GM23338 (cell line): Measurements from ENCODE around the gene H1-8. TPM values are rescaled to one million over a fixed set of nuclear protein-coding genes. Genes with fewer than 3 reads are reported as not detected.

Experiments used
- ATAC-seq: fragments of 200-7000 bp; cut with Tn5 transposase; 3 replicates; pipeline ENCODE4 v1.9.1; 2020
- DNase-seq: peaks from one replicate; pipeline ENCODE4 v3.0.0-alpha.2; 2015; ENCODE audit warnings: low spot score
- H2AFZ ChIP-seq: fragments of 200-600 bp; sonication (generic); 2 replicates; pipeline ENCODE4 v1.8.0; 2016; ENCODE audit warnings: antibody characterized with exemption, mild to moderate bottlenecking, moderate library complexity
- H3F3A ChIP-seq: fragments of 200-600 bp; sonication (generic); replicated peaks from 2 replicates; pipeline ENCODE4 v1.8.0; 2017; ENCODE audit warnings: antibody characterized with exemption, mixed run types, low read depth
- H3K27ac ChIP-seq: fragments of 200-600 bp; sonication (generic); 2 replicates; pipeline ENCODE4 v1.6.1; 2016; ENCODE audit warnings: low read depth
- H3K27me3 ChIP-seq: fragments of 200-600 bp; sonication (generic); 2 replicates; pipeline ENCODE4 v1.8.0; 2016; ENCODE audit warnings: mild to moderate bottlenecking, mixed run types, moderate library complexity; ENCODE audit not compliant: insufficient read depth
- H3K36me3 ChIP-seq: fragments of 200-600 bp; sonication (generic); 2 replicates; pipeline ENCODE4 v1.8.0; 2016; ENCODE audit warnings: mild to moderate bottlenecking; ENCODE audit not compliant: insufficient read depth
- H3K4me1 ChIP-seq: fragments of 200-600 bp; sonication (generic); 2 replicates; pipeline ENCODE4 v1.8.0; 2016; ENCODE audit warnings: mild to moderate bottlenecking, moderate library complexity; ENCODE audit not compliant: insufficient read depth
- H3K4me2 ChIP-seq: fragments of 200-600 bp; sonication (generic); 2 replicates; pipeline ENCODE4 v1.7.1; 2017; ENCODE audit warnings: mixed run types
- H3K4me3 ChIP-seq: fragments of 200-600 bp; sonication (generic); 2 replicates; pipeline ENCODE4 v1.6.1; 2016; ENCODE audit warnings: mixed run types
- H3K79me2 ChIP-seq: fragments of 200-600 bp; sonication (generic); replicated peaks from 2 replicates; pipeline ENCODE4 v1.8.0; 2017; ENCODE audit warnings: mild to moderate bottlenecking; ENCODE audit not compliant: insufficient read depth
- H3K9me2 ChIP-seq: fragments of 200-600 bp; sonication (generic); 2 replicates; pipeline ENCODE4 v1.8.0; 2017; ENCODE audit not compliant: insufficient read depth
- H4K20me1 ChIP-seq: fragments of 200-600 bp; sonication (generic); replicated peaks from 2 replicates; pipeline ENCODE4 v1.8.0; 2017; ENCODE audit warnings: mild to moderate bottlenecking; ENCODE audit not compliant: insufficient read depth
- H3K27ac Mint-ChIP-seq: 2 replicates; pipeline ENCODE4 v1.8.0; 2020; ENCODE audit warnings: inconsistent platforms, mild to moderate bottlenecking, moderate library complexity, mixed read lengths
- H3K27me3 Mint-ChIP-seq: 3 replicates; pipeline ENCODE4 v1.8.0; 2022; ENCODE audit warnings: low read depth, mild to moderate bottlenecking, moderate library complexity, mixed read lengths, inconsistent platforms; ENCODE audit not compliant: insufficient read depth, poor library complexity
- H3K36me3 Mint-ChIP-seq: 3 replicates; pipeline ENCODE4 v1.8.0; 2021; ENCODE audit warnings: low read depth, mild to moderate bottlenecking, inconsistent platforms, moderate library complexity, mixed read lengths
- H3K4me1 Mint-ChIP-seq: 3 replicates; pipeline ENCODE4 v1.8.0; 2020; ENCODE audit warnings: mild to moderate bottlenecking, inconsistent platforms, mixed read lengths
- H3K4me3 Mint-ChIP-seq: 3 replicates; pipeline ENCODE4 v1.8.0; 2021; ENCODE audit warnings: moderate library complexity, mild to moderate bottlenecking, inconsistent platforms, mixed read lengths
- H3K9me3 Mint-ChIP-seq: 3 replicates; pipeline ENCODE4 v1.8.0; 2020; ENCODE audit warnings: moderate library complexity, mild to moderate bottlenecking, inconsistent platforms, mixed read lengths
- CREB1 ChIP-seq: fragments of 250-450 bp; sonication (Bioruptor Pico); IDR thresholded peaks from 2 replicates; pipeline ENCODE4 v1.5.0; 2020; ENCODE audit warnings: low read depth, mild to moderate bottlenecking, moderate library complexity
- EZH2 ChIP-seq: fragments of 200-600 bp; sonication (generic); IDR thresholded peaks from one replicate; pipeline ENCODE4 v1.8.0; 2017; ENCODE audit warnings: antibody characterized with exemption, mild to moderate bottlenecking, low read depth; ENCODE audit not compliant: unreplicated experiment
- EZH2phosphoT487 ChIP-seq: fragments of 200-600 bp; sonication (generic); IDR thresholded peaks from one replicate; pipeline ENCODE4 v1.8.1; 2018; ENCODE audit warnings: antibody characterized with exemption; ENCODE audit not compliant: unreplicated experiment
- NANOG ChIP-seq: IDR thresholded peaks from 2 replicates; pipeline ENCODE4 v1.6.1; 2016; ENCODE audit warnings: antibody characterized with exemption, borderline replicate concordance
- POLR2AphosphoS5 ChIP-seq: IDR thresholded peaks from 2 replicates; pipeline ENCODE4 v1.6.1; 2016; ENCODE audit warnings: antibody characterized with exemption, low read depth
- STAT1 ChIP-seq: IDR thresholded peaks from one replicate; pipeline ENCODE4 v1.6.1; 2016; ENCODE audit warnings: antibody characterized with exemption; ENCODE audit not compliant: unreplicated experiment
- ZNF114 ChIP-seq: fragments of 250-450 bp; sonication (Bioruptor Pico); IDR thresholded peaks from 2 replicates; pipeline ENCODE4 v1.5.0; 2020; ENCODE audit warnings: mild to moderate bottlenecking, moderate library complexity
- ZNF331 ChIP-seq: fragments of 250-450 bp; sonication (Bioruptor Pico); IDR thresholded peaks from 2 replicates; pipeline ENCODE4 v1.5.0; 2020; ENCODE audit warnings: low read depth, mild to moderate bottlenecking, moderate library complexity
- polyA plus RNA-seq: library from polyadenylated mRNA; unstranded; fragments of >200 nt; fragmentation: Nextera tagmentation; extraction: Ambion mirVana; gene quantifications from 2 replicates; pipeline ENCODE4 v1.2.1, GENCODE V29; 2016
- total RNA-seq: library from RNA; depleted of rRNA; stranded (reverse); fragments of >200 nt; shearing (Covaris generic); gene quantifications from 2 replicates; pipeline ENCODE4 v1.2.3, GENCODE V29; 2014
- TF ChIP-seq, protein P1 (sequence below): IDR thresholded peaks from one replicate; pipeline ENCODE4 v1.6.1; 2018; ENCODE audit warnings: antibody characterized with exemption; ENCODE audit not compliant: unreplicated experiment
- TF ChIP-seq, protein P2 (sequence below), 2 experiments: fragments of 200-600 bp in 1 of 2; sonication (generic) in 1 of 2; conservative IDR thresholded peaks; 2 replicates each; pipeline versions ENCODE4 v1.5.1 to v1.6.1; 2016 to 2017; ENCODE audit warnings: antibody characterized with exemption in 2 of 2, low read depth in 2 of 2, mild to moderate bottlenecking in 2 of 2, moderate library complexity in 1 of 2

H1-8 gene
- total and polyA plus RNA-seq, 2 experiments from 2014 or later = not detected

DNA sequence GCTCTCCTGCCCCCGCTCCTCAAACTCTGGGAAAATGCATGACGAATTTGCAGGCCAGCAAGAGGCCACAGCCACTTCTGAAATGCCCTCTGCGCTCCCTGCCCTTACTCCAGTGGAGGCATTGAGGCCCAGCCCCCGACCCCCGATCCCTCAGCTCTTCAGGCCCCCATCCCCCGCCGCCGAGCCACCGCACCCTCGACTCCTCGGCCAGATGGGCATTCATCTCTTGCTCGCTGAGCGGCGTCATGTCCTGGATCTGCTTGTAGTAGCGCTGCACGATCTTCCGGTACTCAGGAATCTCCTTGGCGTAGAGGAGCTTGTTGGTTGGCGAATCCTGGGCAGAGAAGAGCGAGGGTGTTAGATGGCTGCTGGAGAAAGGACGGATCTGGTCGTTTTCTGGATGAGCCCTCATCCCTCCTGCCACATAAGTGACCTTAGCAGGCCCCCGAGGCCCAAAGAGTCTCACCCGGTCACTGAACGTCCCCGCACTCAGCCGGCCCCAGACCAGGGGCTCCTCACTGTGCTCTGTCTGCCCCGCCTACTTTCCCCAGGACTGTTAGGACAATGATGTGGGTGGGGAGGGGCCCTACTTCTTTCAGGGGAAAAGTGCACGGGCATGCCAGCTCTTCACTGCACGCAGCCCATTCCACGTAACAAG, 14.0 kb downstream of the H1-8 start:
- Mint-ChIP-seq H3K9me3 (no peaks in the 10 kb centered on the region), H3K27ac (peak overlapping the region; percentile 43; the same call in 1 of the 2 replicates), H3K27me3 (peaks cover 19% of the 10 kb centered on the region), H3K36me3 (peaks cover 4% of the 10 kb centered on the region; the same call in 1 of the 3 replicates), H3K4me3 (no peak overlapping the region), H3K4me1 (peaks cover 46% of the 10 kb centered on the region)
- Histone ChIP-seq H3K27ac (no peak overlapping the region), H3K4me3 (no peak overlapping the region), H3K36me3 (no peaks in the 10 kb centered on the region), H3K27me3 (no peaks in the 10 kb centered on the region), H3F3A (no peaks in the 10 kb centered on the region), H3K4me1 (peaks cover 15% of the 10 kb centered on the region; the same call in 1 of the 2 replicates), H2AFZ (no peak overlapping the region), H4K20me1 (no peaks in the 10 kb centered on the region), H3K79me2 (no peaks in the 10 kb centered on the region), H3K4me2 (no peak overlapping the region), H3K9me2 (no peaks in the 10 kb centered on the region)
- DNase-seq (no peak), ATAC-seq (peak; percentile 20)
- no peak for TF ChIP-seq EZH2
- no peak for TF ChIP-seq ZNF331 (CRISPR knock-in tag)
- no peak for TF ChIP-seq EZH2phosphoT487
- no peak for TF ChIP-seq ZNF114 (CRISPR knock-in tag)
- TF ChIP-seq, protein P1, sequence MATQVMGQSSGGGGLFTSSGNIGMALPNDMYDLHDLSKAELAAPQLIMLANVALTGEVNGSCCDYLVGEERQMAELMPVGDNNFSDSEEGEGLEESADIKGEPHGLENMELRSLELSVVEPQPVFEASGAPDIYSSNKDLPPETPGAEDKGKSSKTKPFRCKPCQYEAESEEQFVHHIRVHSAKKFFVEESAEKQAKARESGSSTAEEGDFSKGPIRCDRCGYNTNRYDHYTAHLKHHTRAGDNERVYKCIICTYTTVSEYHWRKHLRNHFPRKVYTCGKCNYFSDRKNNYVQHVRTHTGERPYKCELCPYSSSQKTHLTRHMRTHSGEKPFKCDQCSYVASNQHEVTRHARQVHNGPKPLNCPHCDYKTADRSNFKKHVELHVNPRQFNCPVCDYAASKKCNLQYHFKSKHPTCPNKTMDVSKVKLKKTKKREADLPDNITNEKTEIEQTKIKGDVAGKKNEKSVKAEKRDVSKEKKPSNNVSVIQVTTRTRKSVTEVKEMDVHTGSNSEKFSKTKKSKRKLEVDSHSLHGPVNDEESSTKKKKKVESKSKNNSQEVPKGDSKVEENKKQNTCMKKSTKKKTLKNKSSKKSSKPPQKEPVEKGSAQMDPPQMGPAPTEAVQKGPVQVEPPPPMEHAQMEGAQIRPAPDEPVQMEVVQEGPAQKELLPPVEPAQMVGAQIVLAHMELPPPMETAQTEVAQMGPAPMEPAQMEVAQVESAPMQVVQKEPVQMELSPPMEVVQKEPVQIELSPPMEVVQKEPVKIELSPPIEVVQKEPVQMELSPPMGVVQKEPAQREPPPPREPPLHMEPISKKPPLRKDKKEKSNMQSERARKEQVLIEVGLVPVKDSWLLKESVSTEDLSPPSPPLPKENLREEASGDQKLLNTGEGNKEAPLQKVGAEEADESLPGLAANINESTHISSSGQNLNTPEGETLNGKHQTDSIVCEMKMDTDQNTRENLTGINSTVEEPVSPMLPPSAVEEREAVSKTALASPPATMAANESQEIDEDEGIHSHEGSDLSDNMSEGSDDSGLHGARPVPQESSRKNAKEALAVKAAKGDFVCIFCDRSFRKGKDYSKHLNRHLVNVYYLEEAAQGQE = no peak

DNA sequence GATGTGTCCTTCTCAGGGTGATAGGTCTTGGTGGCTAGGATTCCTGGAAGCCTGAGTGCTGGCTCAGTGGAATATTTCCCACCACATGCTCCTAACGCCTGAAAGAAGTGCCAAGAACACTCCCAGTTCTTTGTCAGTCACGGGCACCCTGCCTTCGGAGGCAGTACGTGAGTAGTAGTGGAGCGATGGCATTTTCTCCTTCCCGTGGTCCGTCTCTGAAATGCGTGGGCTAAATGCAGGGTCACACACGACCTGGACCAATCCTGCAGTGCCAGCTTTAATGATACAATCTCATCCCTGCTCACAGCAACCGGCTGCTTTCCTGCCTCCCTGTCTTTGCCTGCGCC, 14.5 kb downstream of the H1-8 start:
- Histone ChIP-seq H3K36me3 (no peaks in the 10 kb centered on the region), H3K9me2 (no peaks in the 10 kb centered on the region), H3K4me3 (no peak overlapping the region), H3K4me2 (no peak overlapping the region), H3K27me3 (no peaks in the 10 kb centered on the region), H2AFZ (no peak overlapping the region), H3F3A (no peaks in the 10 kb centered on the region), H3K79me2 (no peaks in the 10 kb centered on the region), H4K20me1 (no peaks in the 10 kb centered on the region), H3K4me1 (peaks cover 15% of the 10 kb centered on the region; the same call in 1 of the 2 replicates), H3K27ac (no peak overlapping the region)
- H3K27me3 Mint-ChIP-seq = peaks cover 15% of the 10 kb centered on the region
- no peak for ATAC-seq
- H3K4me1 Mint-ChIP-seq = peaks cover 45% of the 10 kb centered on the region
- no peak overlapping the region for H3K27ac Mint-ChIP-seq
- no peak for DNase-seq
- H3K36me3 Mint-ChIP-seq = peaks cover 4% of the 10 kb centered on the region; the same call in 1 of the 3 replicates
- H3K4me3 Mint-ChIP-seq = no peak overlapping the region
- no peaks in the 10 kb centered on the region for H3K9me3 Mint-ChIP-seq
- no peak for TF ChIP-seq ZNF114 (CRISPR knock-in tag)
- TF ChIP-seq ZNF331 (CRISPR knock-in tag) = no peak
- no peak for TF ChIP-seq STAT1
- TF ChIP-seq, protein P2, sequence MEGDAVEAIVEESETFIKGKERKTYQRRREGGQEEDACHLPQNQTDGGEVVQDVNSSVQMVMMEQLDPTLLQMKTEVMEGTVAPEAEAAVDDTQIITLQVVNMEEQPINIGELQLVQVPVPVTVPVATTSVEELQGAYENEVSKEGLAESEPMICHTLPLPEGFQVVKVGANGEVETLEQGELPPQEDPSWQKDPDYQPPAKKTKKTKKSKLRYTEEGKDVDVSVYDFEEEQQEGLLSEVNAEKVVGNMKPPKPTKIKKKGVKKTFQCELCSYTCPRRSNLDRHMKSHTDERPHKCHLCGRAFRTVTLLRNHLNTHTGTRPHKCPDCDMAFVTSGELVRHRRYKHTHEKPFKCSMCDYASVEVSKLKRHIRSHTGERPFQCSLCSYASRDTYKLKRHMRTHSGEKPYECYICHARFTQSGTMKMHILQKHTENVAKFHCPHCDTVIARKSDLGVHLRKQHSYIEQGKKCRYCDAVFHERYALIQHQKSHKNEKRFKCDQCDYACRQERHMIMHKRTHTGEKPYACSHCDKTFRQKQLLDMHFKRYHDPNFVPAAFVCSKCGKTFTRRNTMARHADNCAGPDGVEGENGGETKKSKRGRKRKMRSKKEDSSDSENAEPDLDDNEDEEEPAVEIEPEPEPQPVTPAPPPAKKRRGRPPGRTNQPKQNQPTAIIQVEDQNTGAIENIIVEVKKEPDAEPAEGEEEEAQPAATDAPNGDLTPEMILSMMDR (conservative IDR thresholded peaks at IDR 0.05; ENCODE audit: low read depth in 2 of 2) = no peak
- no peak for TF ChIP-seq CREB1 (CRISPR knock-in tag)
- no peak for TF ChIP-seq EZH2phosphoT487
- TF ChIP-seq POLR2AphosphoS5 = no peak
- TF ChIP-seq NANOG = no peak
- no peak for TF ChIP-seq EZH2
